LNCAP (cell line): ENCODE results near the gene SNCB.

Source experiments
- CTCF ChIP-seq: fragments of 450-650 bp; IDR thresholded peaks from 2 replicates; pipeline ENCODE4 v1.5.1; 2017; ENCODE audit warnings: mild to moderate bottlenecking

Gene SNCB

GRCh38 chr5:176575488-176576422, 54.6 kb downstream of the SNCB start:
- TF ChIP-seq CTCF = no peak

- no peak for TF ChIP-seq CTCF
These were observed 55.3 kb downstream of the SNCB start for GRCh38 chr5:176575066-176575465.

GRCh38 chr5:176574297-176574591, 56.1 kb downstream of the SNCB start:
- peak; percentile 26; the same call in 1 of the 2 replicates for TF ChIP-seq CTCF

GRCh38 chr5:176573564-176574296, 56.6 kb downstream of the SNCB start:
- peak; percentile 90 for TF ChIP-seq CTCF
